ENCODE data around the gene SMG6. TPM values are rescaled to one million over a fixed set of nuclear protein-coding genes. Genes with fewer than 3 reads are reported as not detected.

Gene SMG6
- total RNA-seq, 1 donor from 2014 or later, result 9.2 TPM

GRCh38 chr17:2282297-2282873, 21.2 kb downstream of the SMG6 start:
- peak; percentile 67 for DNase-seq (ENCODE audit: low read depth)
- peaks cover 15% of the 10 kb centered on the region for H3K36me3 ChIP-seq (ENCODE audit: control insufficient read depth, insufficient read depth, low read length)
- peak; percentile 28 for FAIRE-seq

GRCh38 chr17:2279707-2280106, 23.9 kb downstream of the SMG6 start:
- no peak for DNase-seq (ENCODE audit: low read depth)
- no peak for TF ChIP-seq CTCF (IDR thresholded peaks at IDR 0.05; ENCODE audit: insufficient read depth, low read length, severe bottlenecking)
- peak; percentile 76 for FAIRE-seq
- Histone ChIP-seq H3K36me3 (ENCODE audit: control insufficient read depth, insufficient read depth, low read length) (peaks cover 13% of the 10 kb centered on the region), H3K27me3 (ENCODE audit: control insufficient read depth, insufficient read depth, low read length) (no peaks in the 10 kb centered on the region), H3K4me3 (ENCODE audit: low read depth, low read length) (no peak overlapping the region)

More at GRCh38 chr17:2282297-2282873, 21.2 kb downstream of the SMG6 start:
- H3K27me3 ChIP-seq (ENCODE audit: control insufficient read depth, insufficient read depth, low read length), result no peaks in the 10 kb centered on the region
- peak; percentile 20 for TF ChIP-seq CTCF (IDR thresholded peaks at IDR 0.05; ENCODE audit: insufficient read depth, low read length, severe bottlenecking)
- H3K4me3 ChIP-seq (ENCODE audit: low read depth, low read length), result no peak overlapping the region

GRCh38 chr17:2277429-2278170, 26.0 kb downstream of the SMG6 start:
- FAIRE-seq (no peak), DNase-seq (ENCODE audit: low read depth) (no peak)
- peaks cover 13% of the 10 kb centered on the region for H3K36me3 ChIP-seq (ENCODE audit: control insufficient read depth, insufficient read depth, low read length)
- no peak for TF ChIP-seq CTCF (IDR thresholded peaks at IDR 0.05; ENCODE audit: insufficient read depth, low read length, severe bottlenecking)
- H3K27me3 ChIP-seq (ENCODE audit: control insufficient read depth, insufficient read depth, low read length), result no peaks in the 10 kb centered on the region
- H3K4me3 ChIP-seq (ENCODE audit: low read depth, low read length), result no peak overlapping the region

GRCh38 chr17:2275722-2276121, 27.9 kb downstream of the SMG6 start:
- DNase-seq (ENCODE audit: low read depth) (no peak), FAIRE-seq (no peak)
- no peak for TF ChIP-seq CTCF (IDR thresholded peaks at IDR 0.05; ENCODE audit: insufficient read depth, low read length, severe bottlenecking)
- Histone ChIP-seq H3K4me3 (ENCODE audit: low read depth, low read length) (no peak overlapping the region), H3K27me3 (ENCODE audit: control insufficient read depth, insufficient read depth, low read length) (no peaks in the 10 kb centered on the region), H3K36me3 (ENCODE audit: control insufficient read depth, insufficient read depth, low read length) (peaks cover 6% of the 10 kb centered on the region)

GRCh38 chr17:2274414-2274813, 29.2 kb downstream of the SMG6 start:
- H3K27me3 ChIP-seq (ENCODE audit: control insufficient read depth, insufficient read depth, low read length), result no peaks in the 10 kb centered on the region
- no peak for TF ChIP-seq CTCF (IDR thresholded peaks at IDR 0.05; ENCODE audit: insufficient read depth, low read length, severe bottlenecking)
- no peak for DNase-seq (ENCODE audit: low read depth)
- FAIRE-seq, result no peak
- no peak overlapping the region for H3K4me3 ChIP-seq (ENCODE audit: low read depth, low read length)
- peaks cover 3% of the 10 kb centered on the region for H3K36me3 ChIP-seq (ENCODE audit: control insufficient read depth, insufficient read depth, low read length)

Data from bronchial epithelial cell (primary cell).